Common myeloid progenitor, CD34-positive (primary cell): ENCODE results near the gene PCDHGA5.
"Not testable (repeated sequence)": the region's sequence is repeated elsewhere in the genome, so short reads cannot be mapped to it uniquely, and the experiment has no call there.

Experiments used
- CTCF ChIA-PET: fragments of 350-600 bp; sonication (Branson Sonifier 250); formaldehyde crosslinking; loops from one replicate; lab custom pipeline; 2021; ENCODE audit warnings: antibody characterized with exemption; lab: Charles Lee
- POLR2A ChIA-PET: fragments of 350-600 bp; sonication (Branson Sonifier 250); formaldehyde crosslinking; loops from one replicate; lab custom pipeline; 2021; ENCODE audit warnings: antibody characterized with exemption; lab: Charles Lee
- DNase-seq, 3 donors: peaks; one replicate each; pipeline versions ENCODE4 v3.0.0 to v3.0.0-alpha.2; 2013
- H3K27ac ChIP-seq, 2 experiments: 1 replicate in 1 of 2; 2 replicates in 1 of 2; pipeline ENCODE4 v1.7.0; 2013; ENCODE audit warnings: inconsistent platforms in 2 of 2, low read length in 2 of 2, mild to moderate bottlenecking in 2 of 2, low read depth in 1 of 2, moderate library complexity in 1 of 2; ENCODE audit not compliant: severe bottlenecking in 2 of 2, insufficient read depth in 1 of 2, poor library complexity in 1 of 2
- H3K27me3 ChIP-seq, 5 experiments: replicated peaks in 2 of 5; 1 replicate in 3 of 5; 2 replicates in 2 of 5; pipeline versions ENCODE4 v1.6.1 to v1.7.0; 2013; ENCODE audit warnings: low read length in 4 of 5, mild to moderate bottlenecking in 2 of 5, moderate library complexity in 2 of 5, inconsistent platforms in 1 of 5; ENCODE audit not compliant: insufficient read depth in 5 of 5, control insufficient read depth in 4 of 5
- H3K36me3 ChIP-seq, 4 experiments: 1 replicate in 2 of 4; 2 replicates in 2 of 4; pipeline versions ENCODE4 v1.6.1 to v1.7.0; 2013; ENCODE audit warnings: low read length in 3 of 4, control low read depth in 1 of 4, mild to moderate bottlenecking in 1 of 4; ENCODE audit not compliant: control insufficient read depth in 4 of 4, insufficient read depth in 4 of 4
- H3K4me1 ChIP-seq, 4 experiments: 1 replicate in 3 of 4; 2 replicates in 1 of 4; pipeline versions ENCODE4 v1.6.1 to v1.7.1; 2013; ENCODE audit warnings: low read length in 3 of 4, mild to moderate bottlenecking in 3 of 4, control low read depth in 1 of 4, inconsistent platforms in 1 of 4, moderate library complexity in 1 of 4; ENCODE audit not compliant: control insufficient read depth in 4 of 4, insufficient read depth in 4 of 4; ENCODE audit errors: control extremely low read depth in 1 of 4
- H3K4me3 ChIP-seq, 7 experiments: 1 replicate in 4 of 7; 2 replicates in 3 of 7; pipeline versions ENCODE4 v1.5.1 to v1.7.0; 2013; ENCODE audit warnings: mild to moderate bottlenecking in 7 of 7, low read length in 6 of 7, moderate library complexity in 6 of 7, inconsistent platforms in 2 of 7, low read depth in 2 of 7, control low read depth in 1 of 7; ENCODE audit not compliant: insufficient read depth in 4 of 7, control insufficient read depth in 1 of 7; ENCODE audit errors: extremely low read depth in 1 of 7
- H3K9me3 ChIP-seq, 5 experiments: 1 replicate in 4 of 5; 2 replicates in 1 of 5; pipeline versions ENCODE4 v1.6.1 to v1.7.1; 2013; ENCODE audit warnings: low read length in 4 of 5, mild to moderate bottlenecking in 2 of 5, inconsistent platforms in 1 of 5, low read depth in 1 of 5, moderate library complexity in 1 of 5; ENCODE audit not compliant: control insufficient read depth in 4 of 5, insufficient read depth in 2 of 5; ENCODE audit errors: control extremely low read depth in 1 of 5
- WGBS: methylation state at CpG from one replicate; pipeline ENCODE4 v1.1.5; 2013; ENCODE audit not compliant: insufficient coverage; 5-methylcytosine and 5-hydroxymethylcytosine counted together

The PCDHGA5 gene

DNA sequence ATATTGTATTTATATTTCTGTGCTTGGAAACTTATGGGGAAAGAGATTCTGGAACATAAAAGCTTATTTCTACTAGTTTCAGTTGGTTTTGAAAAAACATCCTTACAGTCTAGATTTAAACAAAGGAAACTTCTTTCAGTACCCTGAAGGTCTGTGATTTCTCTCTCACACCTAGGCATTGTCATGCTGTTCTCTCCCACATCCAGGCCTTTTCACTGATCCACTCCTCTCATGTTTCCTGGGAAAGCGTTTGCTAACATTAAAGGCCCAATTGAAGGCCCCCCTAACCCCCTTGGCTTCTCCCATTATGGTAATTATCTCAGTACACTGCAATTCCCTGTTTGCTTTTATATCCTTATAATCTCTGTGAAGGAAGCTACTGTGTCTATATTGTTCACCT, 21.2 kb upstream of the PCDHGA5 start:
- CTCF ChIA-PET = interaction anchor here (0.7 to 2.6 kb wide), 7 partner anchors 8 to 74 kb away, joined by 3 to 7 read pairs (median 4); partner anchors contain the start of genes PCDHGA1, PCDHGA4 and TAF7
- Histone ChIP-seq H3K27ac (no peak overlapping the region), H3K4me1 (no peaks in the 10 kb centered on the region), H3K27me3 (peaks cover 14 to 84% (median 30%) of the 10 kb centered on the region in 5 experiments), H3K4me3 (no peak overlapping the region), H3K9me3 (peaks cover 12 to 71% (median 45%) of the 10 kb centered on the region in 5 experiments), H3K36me3 (peaks cover 0 to 9% (median 0%) of the 10 kb centered on the region in 4 experiments)
- 60% methylated on average over 1 of the region's 1 CpG for WGBS
- no peak for DNase-seq
- POLR2A ChIA-PET = no interaction called here

DNA sequence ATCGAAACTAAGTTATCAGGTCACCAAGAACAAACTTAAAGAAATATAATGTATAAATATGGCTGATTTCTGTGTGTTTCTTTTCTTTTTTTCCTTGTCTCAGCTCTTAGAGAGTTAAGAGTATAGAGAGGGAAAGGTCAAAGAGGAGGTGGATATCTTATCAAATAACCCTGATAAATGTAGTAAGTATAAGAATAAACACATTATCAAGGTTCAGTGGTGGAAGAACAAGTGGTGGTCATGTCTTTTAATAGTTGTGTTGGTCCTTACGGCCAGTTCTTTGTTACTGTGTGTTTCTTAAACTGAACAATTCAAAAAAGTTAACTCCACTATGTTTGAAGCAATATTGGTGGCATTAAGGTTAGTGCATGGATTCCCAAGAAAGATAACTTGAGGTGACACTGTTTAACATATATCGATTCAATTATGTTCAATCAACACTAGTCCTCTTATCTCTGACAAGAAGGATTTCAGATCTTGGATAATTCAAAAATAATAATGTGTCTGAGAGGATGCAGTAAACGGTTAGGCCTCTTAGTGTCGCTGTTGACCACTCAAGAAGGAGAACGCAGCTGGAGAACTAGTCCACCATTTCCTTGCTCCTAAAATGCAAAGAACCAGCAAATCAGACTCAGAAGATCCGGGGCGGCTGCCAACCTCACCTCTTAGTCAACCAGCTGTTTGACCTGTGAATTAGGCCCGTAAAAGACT, 20.6 kb upstream of the PCDHGA5 start, which contains the start of gene PCDHGA3:
TSS of gene PCDHGA3 (plus strand) at position 588 of the 711 bp plus-strand sequence. CDS start 205 bp downstream, outside the sequence.
- Histone ChIP-seq H3K4me1 (no peaks in the 10 kb centered on the region), H3K36me3 (peaks cover 0 to 9% (median 0%) of the 10 kb centered on the region in 4 experiments), H3K9me3 (peaks cover 12 to 64% (median 42%) of the 10 kb centered on the region in 5 experiments), H3K27me3 (peaks cover 13 to 83% (median 27%) of the 10 kb centered on the region in 5 experiments), H3K4me3 (peak within 1 kb of the TSS in 4 of 7 experiments; percentile 6 to 51 (median 10)), H3K27ac (no peak within 1 kb of the TSS)
- ChIA-PET POLR2A (no interaction called here), CTCF (interaction anchor here (0.7 to 2.6 kb wide), 6 partner anchors 9 to 73 kb away, joined by 3 to 7 read pairs (median 4); partner anchors contain the start of genes PCDHGA1, PCDHGA4 and TAF7)
- peak in 2 of 3 donors; percentile 66 to 76 for DNase-seq
- WGBS = 2% methylated on average over 6 of the region's 9 CpGs

DNA sequence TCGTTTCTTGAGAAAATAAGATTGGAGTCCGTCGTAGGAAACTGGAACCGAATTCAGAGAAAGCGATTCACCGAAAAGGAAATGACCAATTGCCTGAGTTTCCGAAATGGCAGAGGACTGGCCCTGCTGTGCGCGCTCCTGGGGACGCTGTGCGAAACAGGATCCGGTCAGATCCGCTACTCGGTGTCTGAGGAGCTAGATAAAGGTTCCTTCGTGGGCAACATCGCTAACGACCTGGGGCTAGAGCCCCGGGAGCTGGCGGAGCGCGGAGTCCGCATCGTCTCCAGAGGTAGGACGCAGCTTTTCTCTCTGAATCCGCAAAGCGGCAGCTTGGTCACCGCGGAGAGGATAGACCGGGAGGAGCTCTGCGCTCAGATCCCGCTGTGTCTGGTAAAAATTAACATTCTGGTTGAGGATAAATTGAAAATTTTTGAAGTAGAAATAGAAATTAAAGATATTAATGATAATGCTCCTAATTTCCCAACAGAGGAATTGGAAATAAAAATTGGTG, 20.0 kb upstream of the PCDHGA5 start:
- DNase-seq = no peak
- 24% methylated on average over 27 of the region's 31 CpGs for WGBS
- Histone ChIP-seq H3K36me3 (peaks cover 0 to 9% (median 0%) of the 10 kb centered on the region in 4 experiments), H3K9me3 (peaks cover 17 to 63% (median 37%) of the 10 kb centered on the region in 5 experiments), H3K4me1 (no peaks in the 10 kb centered on the region), H3K27ac (no peak overlapping the region), H3K27me3 (peaks cover 17 to 82% (median 22%) of the 10 kb centered on the region in 5 experiments), H3K4me3 (peak overlapping the region in 4 of 7 experiments; percentile 6 to 51 (median 10))
- CTCF ChIA-PET = interaction anchor here (1.0 to 2.6 kb wide), 4 partner anchors 9 to 26 kb away, joined by 3 to 7 read pairs (median 4); partner anchors contain the start of gene TAF7
- POLR2A ChIA-PET = no interaction called here

DNA sequence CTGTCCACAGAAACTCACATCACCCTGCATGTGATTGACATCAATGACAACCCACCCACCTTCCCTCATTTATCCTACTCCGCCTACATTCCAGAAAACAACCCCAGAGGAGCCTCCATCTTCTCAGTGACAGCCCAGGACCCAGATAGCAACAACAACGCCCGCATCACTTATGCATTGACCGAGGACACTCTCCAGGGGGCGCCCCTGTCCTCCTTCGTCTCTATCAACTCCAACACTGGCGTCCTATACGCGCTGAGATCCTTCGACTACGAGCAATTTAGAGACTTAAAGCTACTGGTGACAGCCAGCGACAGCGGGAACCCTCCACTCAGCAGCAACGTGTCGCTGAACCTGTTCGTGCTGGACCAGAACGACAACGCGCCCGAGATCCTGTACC, 18.6 kb upstream of the PCDHGA5 start:
- Histone ChIP-seq H3K27ac (no peak overlapping the region), H3K27me3 (peaks cover 13 to 79% (median 14%) of the 10 kb centered on the region in 5 experiments), H3K4me3 (no peak overlapping the region), H3K9me3 (peaks cover 14 to 58% (median 33%) of the 10 kb centered on the region in 5 experiments), H3K4me1 (no peaks in the 10 kb centered on the region), H3K36me3 (peaks cover 0 to 6% (median 0%) of the 10 kb centered on the region in 4 experiments)
- WGBS = 24% methylated on average over 16 of the region's 20 CpGs
- DNase-seq = no peak
- ChIA-PET POLR2A (no interaction called here), CTCF (no interaction called here)

DNA sequence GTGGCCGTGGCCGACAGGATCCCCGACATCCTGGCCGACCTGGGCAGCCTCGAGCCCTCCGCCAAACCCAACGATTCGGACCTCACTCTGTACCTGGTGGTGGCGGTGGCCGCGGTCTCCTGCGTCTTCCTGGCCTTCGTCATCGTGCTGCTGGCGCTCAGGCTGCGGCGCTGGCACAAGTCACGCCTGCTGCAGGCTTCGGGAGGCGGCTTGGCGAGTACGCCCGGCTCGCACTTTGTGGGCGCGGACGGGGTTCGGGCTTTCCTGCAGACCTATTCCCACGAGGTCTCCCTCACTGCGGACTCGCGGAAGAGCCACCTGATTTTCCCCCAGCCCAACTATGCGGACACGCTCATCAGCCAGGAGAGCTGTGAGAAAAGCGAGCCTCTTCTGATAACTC, 17.9 kb upstream of the PCDHGA5 start:
- CTCF ChIA-PET, H3K4me3 ChIP-seq, H3K4me1 ChIP-seq, H3K27ac ChIP-seq, H3K36me3 ChIP-seq, POLR2A ChIA-PET, DNase-seq: not testable (repeated sequence)
- WGBS = 35% methylated on average over 6 of the region's 35 CpGs
- Histone ChIP-seq H3K27me3 (peaks cover 17 to 79% (median 20%) of the 10 kb centered on the region in 5 experiments), H3K9me3 (peaks cover 20 to 58% (median 36%) of the 10 kb centered on the region in 5 experiments)

DNA sequence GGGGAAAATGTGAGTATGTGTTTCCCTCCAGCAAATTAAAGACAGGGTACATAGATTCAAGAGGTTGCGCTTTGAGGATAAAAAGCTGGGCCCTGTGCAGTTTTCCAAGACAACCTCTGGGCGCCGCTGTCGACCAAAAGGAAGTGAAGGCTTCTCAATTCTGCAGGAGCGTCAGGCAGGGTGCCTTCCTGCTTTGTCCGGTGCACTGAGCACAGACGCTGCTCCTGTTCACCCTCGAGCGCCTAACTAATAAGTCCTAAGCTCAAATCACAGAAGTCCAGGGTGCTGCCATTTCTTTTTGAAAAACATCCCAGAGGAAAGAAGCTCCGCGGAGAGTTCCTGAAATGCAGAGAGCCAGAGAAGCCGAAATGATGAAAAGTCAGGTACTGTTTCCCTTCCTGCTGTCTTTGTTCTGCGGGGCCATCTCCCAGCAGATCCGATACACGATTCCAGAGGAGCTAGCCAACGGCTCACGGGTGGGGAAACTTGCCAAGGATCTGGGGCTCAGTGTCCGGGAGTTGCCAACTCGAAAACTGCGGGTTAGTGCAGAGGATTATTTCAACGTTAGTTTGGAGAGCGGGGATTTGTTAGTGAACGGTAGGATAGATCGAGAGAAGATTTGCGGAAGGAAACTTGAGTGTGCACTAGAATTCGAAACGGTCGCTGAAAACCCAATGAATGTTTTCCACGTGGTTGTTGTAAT, 13.9 kb upstream of the PCDHGA5 start, which contains the start of gene PCDHGB1:
TSS of gene PCDHGB1 (plus strand) at position 183 of the 703 bp plus-strand sequence. CDS start at position 345, 162 bp downstream.
- H3K27me3 ChIP-seq = peaks cover 19 to 77% (median 23%) of the 10 kb centered on the region in 5 experiments
- no peaks in the 10 kb centered on the region for H3K4me1 ChIP-seq
- peaks cover 14 to 63% (median 40%) of the 10 kb centered on the region in 5 experiments for H3K9me3 ChIP-seq
- no peak within 1 kb of the TSS for H3K27ac ChIP-seq
- H3K36me3 ChIP-seq = peaks cover 0 to 6% (median 0%) of the 10 kb centered on the region in 4 experiments
- peak within 1 kb of the TSS in 4 of 7 experiments; percentile 4 to 55 (median 18) for H3K4me3 ChIP-seq
- peak; percentile 17 to 60 (median 47) for DNase-seq
- CTCF ChIA-PET = interaction anchor here (1.8 kb wide), 1 partner anchor 207 kb away, joined by 7 read pairs; no protein-coding TSS in a partner anchor
- POLR2A ChIA-PET = no interaction called here
- WGBS = 23% methylated on average over 29 of the region's 29 CpGs
